Keratinocyte (primary cell): ENCODE measurements around the gene ENG. TPM values are rescaled to one million over a fixed set of nuclear protein-coding genes. Genes with fewer than 3 reads are reported as not detected.

ENCODE experiments used
- DNase-seq: peaks from one replicate; pipeline ENCODE4 v3.0.0-alpha.2; 2011; ENCODE audit warnings: low read depth, missing footprints, low spot score
- FAIRE-seq: peaks from 2 replicates; lab custom pipeline; 2011; peaks lifted over from hg19 to GRCh38; lab: Jason Lieb, UNC
- H2AFZ ChIP-seq: 2 replicates; pipeline ENCODE4 v1.6.0; 2012; ENCODE audit warnings: low read length, control low read depth, inconsistent platforms; ENCODE audit not compliant: control insufficient read depth
- H3K27ac ChIP-seq: 2 replicates; pipeline ENCODE4 v1.5.1; 2011; ENCODE audit warnings: low read length; ENCODE audit not compliant: control insufficient read depth, insufficient read depth
- H3K27me3 ChIP-seq: 3 replicates; pipeline ENCODE4 v1.6.0; 2011; ENCODE audit warnings: low read length; ENCODE audit not compliant: control insufficient read depth, insufficient read depth; ENCODE audit errors: extremely low read depth
- H3K36me3 ChIP-seq, 2 experiments: 2 replicates in 1 of 2; 3 replicates in 1 of 2; pipeline ENCODE4 v1.5.1; 2011; ENCODE audit warnings: low read length in 2 of 2, mild to moderate bottlenecking in 1 of 2; ENCODE audit not compliant: control insufficient read depth in 2 of 2, insufficient read depth in 2 of 2; ENCODE audit errors: extremely low read depth in 1 of 2
- H3K4me1 ChIP-seq: 3 replicates; pipeline ENCODE4 v1.5.1; 2011; ENCODE audit warnings: low read length; ENCODE audit not compliant: control insufficient read depth, insufficient read depth; ENCODE audit errors: extremely low read depth
- H3K4me2 ChIP-seq: 3 replicates; pipeline ENCODE4 v1.6.0; 2011; ENCODE audit warnings: low read depth, low read length; ENCODE audit not compliant: control insufficient read depth, insufficient read depth; ENCODE audit errors: extremely low read depth
- H3K4me3 ChIP-seq, 3 experiments: fragments of 200-600 bp in 1 of 3; sonication (generic) in 1 of 3; 2 replicates in 2 of 3; 3 replicates in 1 of 3; pipeline ENCODE4 v1.5.1; 2011 to 2016; ENCODE audit warnings: low read length in 3 of 3, mild to moderate bottlenecking in 3 of 3, control low read depth in 2 of 3, inconsistent platforms in 1 of 3, low read depth in 1 of 3, mixed read lengths in 1 of 3, mixed run types in 1 of 3, moderate library complexity in 1 of 3; ENCODE audit not compliant: control insufficient read depth in 2 of 3, insufficient read depth in 2 of 3; ENCODE audit errors: extremely low read depth in 1 of 3
- H3K79me2 ChIP-seq: 2 replicates; pipeline ENCODE4 v1.6.0; 2012; ENCODE audit warnings: low read length; ENCODE audit not compliant: control insufficient read depth, insufficient read depth
- H3K9ac ChIP-seq: 3 replicates; pipeline ENCODE4 v1.6.0; 2011; ENCODE audit warnings: low read length; ENCODE audit not compliant: control insufficient read depth, insufficient read depth; ENCODE audit errors: extremely low read depth
- H3K9me1 ChIP-seq: 3 replicates; pipeline ENCODE4 v1.6.0; 2011; ENCODE audit warnings: low read length; ENCODE audit not compliant: control insufficient read depth, insufficient read depth; ENCODE audit errors: extremely low read depth
- H3K9me3 ChIP-seq: 2 replicates; pipeline ENCODE4 v1.5.1; 2012; ENCODE audit warnings: low read depth, low read length; ENCODE audit not compliant: control insufficient read depth
- H4K20me1 ChIP-seq: 3 replicates; pipeline ENCODE4 v1.6.0; 2011; ENCODE audit warnings: low read length; ENCODE audit not compliant: control insufficient read depth, insufficient read depth; ENCODE audit errors: extremely low read depth
- CTCF ChIP-seq, 3 experiments: IDR thresholded peaks in 1 of 3; conservative IDR thresholded peaks in 1 of 3; optimal IDR thresholded peaks in 1 of 3; 2 replicates in 2 of 3; 3 replicates in 1 of 3; pipeline versions ENCODE3 to v1.5.1; 2011; ENCODE audit warnings: low read length in 3 of 3, mild to moderate bottlenecking in 3 of 3, moderate library complexity in 2 of 3, control low read depth in 1 of 3, inconsistent platforms in 1 of 3; ENCODE audit not compliant: insufficient read depth in 2 of 3; ENCODE audit errors: extremely low read depth in 1 of 3
- EZH2 ChIP-seq: IDR thresholded peaks from one replicate; pipeline ENCODE4 v1.6.1; 2012; ENCODE audit warnings: inconsistent platforms, mild to moderate bottlenecking, low read length, moderate library complexity
- dilution Hi-C: fragments of 300-500 bp; cut with MboI; formaldehyde crosslinking; loops from one replicate; pipeline ENCODE4 v1.7.0; 2020; ENCODE audit warnings: low sequenced_read_pairs; ENCODE audit not compliant: extremely low pct_ligation_motif_present
- polyA plus RNA-seq, 5 experiments: library from polyadenylated mRNA; depleted of rRNA in 3 of 5; stranded (reverse) in 3 of 5; stranded (forward) in 1 of 5; unstranded in 1 of 5; fragments of >200 nt; gene quantifications; 1 replicate in 1 of 5; 2 replicates in 3 of 5; 3 replicates in 1 of 5; pipeline versions ENCODE4 v1.2.1 to v1.2.3, GENCODE V29; 2011 to 2012; ENCODE audit warnings: missing spikeins in 2 of 5, low read depth in 1 of 5, low replicate concordance in 1 of 5

Gene ENG
- polyA plus RNA-seq, 1 donor (not counting 4 experiments of a cell fraction or from before 2014, with no cell fraction given), result 0.22 TPM

- H3K36me3 ChIP-seq, result peaks cover 25 to 26% of the 10 kb centered on the region in 2 experiments
- H3K4me1 ChIP-seq, result peaks cover 8% of the 10 kb centered on the region
- H3K9me1 ChIP-seq, result no peaks in the 10 kb centered on the region
- H3K79me2 ChIP-seq, result peaks cover 2% of the 10 kb centered on the region
- no peak for FAIRE-seq
- no peak overlapping the region for H2AFZ ChIP-seq
- no peak overlapping the region for H3K4me3 ChIP-seq
- no peaks in the 10 kb centered on the region for H3K27me3 ChIP-seq
- peaks cover 13% of the 10 kb centered on the region for H3K9me3 ChIP-seq
- DNase-seq, result no peak
- no peak overlapping the region for H3K4me2 ChIP-seq
- dilution Hi-C loops, result no loop called here
- no peak for TF ChIP-seq EZH2
- no peak for TF ChIP-seq CTCF (optimal IDR thresholded peaks at IDR 0.05 in 1 of 3, IDR thresholded peaks at IDR 0.05 in 1 of 3, conservative IDR thresholded peaks at IDR 0.05 in 1 of 3; ENCODE audit: extremely low read depth in 1 of 3, insufficient read depth in 2 of 3, low read length in 3 of 3)
- no peak overlapping the region for H3K27ac ChIP-seq
- H4K20me1 ChIP-seq, result no peaks in the 10 kb centered on the region
- no peak overlapping the region for H3K9ac ChIP-seq
Observed at GRCh38 chr9:127895811-127896210, 41.4 kb upstream of the ENG start.

- no peaks in the 10 kb centered on the region for H3K9me1 ChIP-seq
- peaks cover 13% of the 10 kb centered on the region for H3K9me3 ChIP-seq
- H3K27me3 ChIP-seq, result no peaks in the 10 kb centered on the region
- peaks cover 31 to 32% of the 10 kb centered on the region in 2 experiments for H3K36me3 ChIP-seq
- H3K4me2 ChIP-seq, result no peak overlapping the region
- H3K4me3 ChIP-seq, result no peak overlapping the region
- no peaks in the 10 kb centered on the region for H4K20me1 ChIP-seq
- peaks cover 2% of the 10 kb centered on the region for H3K79me2 ChIP-seq
- no peak overlapping the region for H3K9ac ChIP-seq
- no peak overlapping the region for H3K27ac ChIP-seq
- dilution Hi-C loops, result no loop called here
- peaks cover 2% of the 10 kb centered on the region for H3K4me1 ChIP-seq
- no peak for DNase-seq
- FAIRE-seq, result no peak
- TF ChIP-seq CTCF (optimal IDR thresholded peaks at IDR 0.05 in 1 of 3, IDR thresholded peaks at IDR 0.05 in 1 of 3, conservative IDR thresholded peaks at IDR 0.05 in 1 of 3; ENCODE audit: extremely low read depth in 1 of 3, insufficient read depth in 2 of 3, low read length in 3 of 3) (no peak), EZH2 (no peak)
- no peak overlapping the region for H2AFZ ChIP-seq
Observed at GRCh38 chr9:127893392-127893791, 38.9 kb upstream of the ENG start.
